Cardiac muscle cell (in vitro differentiated cells and primary cell): Measurements from ENCODE around the gene SLC35B2. TPM values are rescaled to one million over a fixed set of nuclear protein-coding genes. Genes with fewer than 3 reads are reported as not detected.

Source experiments
- DNase-seq, 2 donors: peaks; one replicate each; pipeline versions ENCODE4 v3.0.0 to v3.0.0-alpha.2; 2010 to 2017; ENCODE audit warnings: low read depth in 1 of 2, low spot score in 1 of 2
- H3K27ac ChIP-seq: fragments of 200-600 bp; sonication (generic); 2 replicates; pipeline ENCODE4 v1.5.1; 2016
- H3K27me3 ChIP-seq: fragments of 200-600 bp; sonication (generic); 2 replicates; pipeline ENCODE4 v1.6.0; 2016; ENCODE audit warnings: control low read depth
- H3K36me3 ChIP-seq: fragments of 200-600 bp; sonication (generic); 2 replicates; pipeline ENCODE4 v1.5.1; 2016; ENCODE audit warnings: control low read depth
- H3K4me1 ChIP-seq: fragments of 200-600 bp; sonication (generic); 2 replicates; pipeline ENCODE4 v1.8.1; 2017; ENCODE audit warnings: low read depth, mild to moderate bottlenecking, mixed run types
- H3K4me3 ChIP-seq: fragments of 200-600 bp; sonication (generic); 2 replicates; pipeline ENCODE4 v1.5.1; 2016; ENCODE audit warnings: mild to moderate bottlenecking
- H3K9me3 ChIP-seq: fragments of 200-600 bp; sonication (generic); 2 replicates; pipeline ENCODE4 v1.5.1; 2017; ENCODE audit warnings: low read depth, mild to moderate bottlenecking, control low read depth
- polyA plus RNA-seq: library from polyadenylated mRNA; unstranded; fragments of >200 nt; fragmentation: Nextera tagmentation; extraction: Ambion mirVana; gene quantifications from 2 replicates; pipeline ENCODE4 v1.2.1, GENCODE V29; 2016
- total RNA-seq: library from RNA; depleted of rRNA; stranded (reverse); fragments of >200 nt; gene quantifications from 2 replicates; pipeline ENCODE4 v1.2.3, GENCODE V29; 2016
- TF ChIP-seq, protein P1 (sequence below): IDR thresholded peaks from 2 replicates; pipeline ENCODE4 v1.5.1; 2012; ENCODE audit warnings: low read depth, mild to moderate bottlenecking, low read length

The SLC35B2 gene
- total and polyA plus RNA-seq, 2 experiments from 2014 or later, result 34.3 to 63.3 TPM

- Histone ChIP-seq H3K9me3 (no peaks in the 10 kb centered on the region), H3K4me1 (peaks cover 6% of the 10 kb centered on the region), H3K27me3 (peaks cover 19% of the 10 kb centered on the region), H3K4me3 (peak within 1 kb of the TSS; percentile 44), H3K36me3 (no peaks in the 10 kb centered on the region), H3K27ac (peak within 1 kb of the TSS; percentile 32)
- TF ChIP-seq, protein P1, sequence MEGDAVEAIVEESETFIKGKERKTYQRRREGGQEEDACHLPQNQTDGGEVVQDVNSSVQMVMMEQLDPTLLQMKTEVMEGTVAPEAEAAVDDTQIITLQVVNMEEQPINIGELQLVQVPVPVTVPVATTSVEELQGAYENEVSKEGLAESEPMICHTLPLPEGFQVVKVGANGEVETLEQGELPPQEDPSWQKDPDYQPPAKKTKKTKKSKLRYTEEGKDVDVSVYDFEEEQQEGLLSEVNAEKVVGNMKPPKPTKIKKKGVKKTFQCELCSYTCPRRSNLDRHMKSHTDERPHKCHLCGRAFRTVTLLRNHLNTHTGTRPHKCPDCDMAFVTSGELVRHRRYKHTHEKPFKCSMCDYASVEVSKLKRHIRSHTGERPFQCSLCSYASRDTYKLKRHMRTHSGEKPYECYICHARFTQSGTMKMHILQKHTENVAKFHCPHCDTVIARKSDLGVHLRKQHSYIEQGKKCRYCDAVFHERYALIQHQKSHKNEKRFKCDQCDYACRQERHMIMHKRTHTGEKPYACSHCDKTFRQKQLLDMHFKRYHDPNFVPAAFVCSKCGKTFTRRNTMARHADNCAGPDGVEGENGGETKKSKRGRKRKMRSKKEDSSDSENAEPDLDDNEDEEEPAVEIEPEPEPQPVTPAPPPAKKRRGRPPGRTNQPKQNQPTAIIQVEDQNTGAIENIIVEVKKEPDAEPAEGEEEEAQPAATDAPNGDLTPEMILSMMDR, result peak; percentile 36
- peak; percentile 94 to 95 for DNase-seq
These were observed 7.8 kb upstream of the SLC35B2 start, which contains the start of gene NFKBIE for GRCh38 chr6:44265007-44265721. Gene NFKBIE, minus strand, starts transcription at chr6:44265551. Its CDS starts 205 bp downstream, at chr6:44265346.

GRCh38 chr6:44264154-44265006 is 7.1 kb upstream of the SLC35B2 start:
- Histone ChIP-seq H3K9me3 (no peaks in the 10 kb centered on the region), H3K4me1 (peaks cover 6% of the 10 kb centered on the region), H3K27ac (no peak overlapping the region), H3K36me3 (no peaks in the 10 kb centered on the region), H3K27me3 (peaks cover 11% of the 10 kb centered on the region), H3K4me3 (peak overlapping the region; percentile 44)
- TF ChIP-seq, protein P1, result no peak
- DNase-seq, result no peak

GRCh38 chr6:44263354-44264100 is 6.2 kb upstream of the SLC35B2 start:
- DNase-seq, result peak in 1 of 2 donors; percentile 43
- Histone ChIP-seq H3K27me3 (peaks cover 3% of the 10 kb centered on the region), H3K9me3 (no peaks in the 10 kb centered on the region), H3K4me3 (no peak overlapping the region), H3K4me1 (peaks cover 6% of the 10 kb centered on the region), H3K36me3 (no peaks in the 10 kb centered on the region), H3K27ac (no peak overlapping the region)
- TF ChIP-seq, protein P1, result no peak

GRCh38 chr6:44262467-44263353 is 5.4 kb upstream of the SLC35B2 start:
- Histone ChIP-seq H3K27me3 (no peaks in the 10 kb centered on the region), H3K36me3 (no peaks in the 10 kb centered on the region), H3K9me3 (no peaks in the 10 kb centered on the region), H3K27ac (no peak overlapping the region), H3K4me1 (peaks cover 3% of the 10 kb centered on the region), H3K4me3 (no peak overlapping the region)
- no peak for DNase-seq
- TF ChIP-seq, protein P1, result no peak
